HL-60 (cell line): ENCODE data around the gene ZNF423.

ENCODE experiments used
- POLR2AphosphoS5 ChIP-seq: IDR thresholded peaks from 2 replicates; pipeline ENCODE4 v1.6.1; 2012; ENCODE audit warnings: low read depth
- TF ChIP-seq, protein P1 (sequence below): IDR thresholded peaks from one replicate; pipeline ENCODE4 v1.5.1; 2011; ENCODE audit warnings: low read length, control low read depth, inconsistent platforms; ENCODE audit not compliant: insufficient read depth

DNA sequence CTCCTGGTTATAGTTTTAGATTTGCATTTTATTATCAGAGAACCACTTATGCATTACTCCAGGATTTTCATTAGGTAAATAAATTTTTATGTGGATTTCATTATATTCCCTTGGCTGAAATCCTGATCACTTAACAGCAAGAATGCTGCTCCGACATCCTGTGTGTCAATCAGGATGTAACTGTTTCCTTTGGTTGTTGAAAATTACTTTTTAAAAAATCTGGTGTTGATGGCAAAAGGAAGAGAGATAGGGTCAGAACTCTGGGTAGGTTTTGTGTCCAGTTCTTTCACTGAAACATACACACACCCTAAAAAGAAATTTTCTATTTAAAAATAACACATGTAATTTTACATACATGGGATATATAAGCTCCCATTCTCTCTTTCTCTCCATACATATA is 30.9 kb downstream of the ZNF423 start:
- no peak for TF ChIP-seq POLR2AphosphoS5
- TF ChIP-seq, protein P1, sequence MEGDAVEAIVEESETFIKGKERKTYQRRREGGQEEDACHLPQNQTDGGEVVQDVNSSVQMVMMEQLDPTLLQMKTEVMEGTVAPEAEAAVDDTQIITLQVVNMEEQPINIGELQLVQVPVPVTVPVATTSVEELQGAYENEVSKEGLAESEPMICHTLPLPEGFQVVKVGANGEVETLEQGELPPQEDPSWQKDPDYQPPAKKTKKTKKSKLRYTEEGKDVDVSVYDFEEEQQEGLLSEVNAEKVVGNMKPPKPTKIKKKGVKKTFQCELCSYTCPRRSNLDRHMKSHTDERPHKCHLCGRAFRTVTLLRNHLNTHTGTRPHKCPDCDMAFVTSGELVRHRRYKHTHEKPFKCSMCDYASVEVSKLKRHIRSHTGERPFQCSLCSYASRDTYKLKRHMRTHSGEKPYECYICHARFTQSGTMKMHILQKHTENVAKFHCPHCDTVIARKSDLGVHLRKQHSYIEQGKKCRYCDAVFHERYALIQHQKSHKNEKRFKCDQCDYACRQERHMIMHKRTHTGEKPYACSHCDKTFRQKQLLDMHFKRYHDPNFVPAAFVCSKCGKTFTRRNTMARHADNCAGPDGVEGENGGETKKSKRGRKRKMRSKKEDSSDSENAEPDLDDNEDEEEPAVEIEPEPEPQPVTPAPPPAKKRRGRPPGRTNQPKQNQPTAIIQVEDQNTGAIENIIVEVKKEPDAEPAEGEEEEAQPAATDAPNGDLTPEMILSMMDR = no peak
